ENCODE measurements around the gene EHMT2.

The EHMT2 gene

GRCh38 chr6:31901415-31901952, 4.0 kb upstream of the EHMT2 start:
- H3K27ac ChIP-seq, result peak overlapping the region; percentile 90
- TF ChIP-seq, protein P1, sequence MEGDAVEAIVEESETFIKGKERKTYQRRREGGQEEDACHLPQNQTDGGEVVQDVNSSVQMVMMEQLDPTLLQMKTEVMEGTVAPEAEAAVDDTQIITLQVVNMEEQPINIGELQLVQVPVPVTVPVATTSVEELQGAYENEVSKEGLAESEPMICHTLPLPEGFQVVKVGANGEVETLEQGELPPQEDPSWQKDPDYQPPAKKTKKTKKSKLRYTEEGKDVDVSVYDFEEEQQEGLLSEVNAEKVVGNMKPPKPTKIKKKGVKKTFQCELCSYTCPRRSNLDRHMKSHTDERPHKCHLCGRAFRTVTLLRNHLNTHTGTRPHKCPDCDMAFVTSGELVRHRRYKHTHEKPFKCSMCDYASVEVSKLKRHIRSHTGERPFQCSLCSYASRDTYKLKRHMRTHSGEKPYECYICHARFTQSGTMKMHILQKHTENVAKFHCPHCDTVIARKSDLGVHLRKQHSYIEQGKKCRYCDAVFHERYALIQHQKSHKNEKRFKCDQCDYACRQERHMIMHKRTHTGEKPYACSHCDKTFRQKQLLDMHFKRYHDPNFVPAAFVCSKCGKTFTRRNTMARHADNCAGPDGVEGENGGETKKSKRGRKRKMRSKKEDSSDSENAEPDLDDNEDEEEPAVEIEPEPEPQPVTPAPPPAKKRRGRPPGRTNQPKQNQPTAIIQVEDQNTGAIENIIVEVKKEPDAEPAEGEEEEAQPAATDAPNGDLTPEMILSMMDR (conservative IDR thresholded peaks at IDR 0.05; ENCODE audit: low read depth), result no peak
- CTCF ChIA-PET, result no interaction called here
- POLR2A ChIA-PET (ENCODE audit: low non-redundant PET), result interaction anchor here (1.5 kb wide), 1 partner anchor 44 kb away, joined by 8 read pairs; the partner anchor contains the start of gene CFB
- peak; percentile 48 for DNase-seq (ENCODE audit: low spot score)

GRCh38 chr6:31900917-31901414, 3.5 kb upstream of the EHMT2 start:
- TF ChIP-seq, protein P1 (conservative IDR thresholded peaks at IDR 0.05; ENCODE audit: low read depth), result no peak
- H3K27ac ChIP-seq, result peak overlapping the region; percentile 90
- no peak for DNase-seq (ENCODE audit: low spot score)
- POLR2A ChIA-PET (ENCODE audit: low non-redundant PET), result no interaction called here
- CTCF ChIA-PET, result interaction anchor here (0.5 to 0.6 kb wide), 2 partner anchors 50 to 74 kb away, joined by 3 read pairs; no protein-coding TSS in a partner anchor

DNA sequence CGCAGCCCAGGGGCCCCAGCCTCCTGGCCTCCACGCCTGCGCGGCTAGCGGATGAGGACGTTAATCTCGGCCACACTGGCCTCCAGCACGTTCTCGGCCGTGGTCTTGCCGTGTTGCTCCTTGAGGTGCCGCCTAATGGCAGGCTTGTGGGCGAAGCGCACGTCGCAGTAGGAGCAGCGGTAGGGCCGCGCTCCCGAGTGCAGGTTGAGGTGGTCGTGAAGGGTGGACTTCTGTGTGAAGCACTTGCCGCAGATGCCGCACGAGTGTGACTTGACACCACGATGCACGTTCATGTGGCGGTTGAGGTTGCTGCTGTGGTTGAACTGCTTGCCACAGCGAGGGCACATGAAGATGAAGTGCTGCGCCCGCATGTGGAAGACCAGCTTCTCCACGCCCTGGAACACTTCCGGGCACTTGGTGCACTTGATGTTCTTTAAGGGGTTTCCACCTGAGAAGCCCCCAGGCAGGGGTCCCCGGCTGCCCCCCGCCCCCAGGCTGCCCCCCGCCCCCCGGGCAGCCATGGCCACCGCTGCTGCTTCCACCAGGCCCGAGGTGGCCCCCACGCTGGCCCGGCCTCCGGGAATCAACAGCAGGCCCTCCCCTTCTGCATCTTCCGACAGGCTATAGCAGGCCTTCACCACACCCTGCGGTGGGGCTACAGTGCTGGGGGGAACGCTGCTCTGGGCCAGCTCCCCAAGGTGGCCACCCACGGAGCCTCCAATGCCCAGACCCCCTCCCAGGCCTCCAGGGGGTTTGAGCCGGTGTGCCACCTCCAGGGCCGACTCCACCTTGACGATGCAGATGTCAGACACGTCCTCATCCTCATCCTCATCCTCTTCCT, 2.6 kb upstream of the EHMT2 start:
- POLR2A ChIA-PET (ENCODE audit: low non-redundant PET), result no interaction called here
- CTCF ChIA-PET, result interaction anchor here (0.5 to 0.6 kb wide), 2 partner anchors 51 to 75 kb away, joined by 3 read pairs; no protein-coding TSS in a partner anchor
- H3K27ac ChIP-seq, result peak overlapping the region; percentile 90
- no peak for DNase-seq (ENCODE audit: low spot score)
- TF ChIP-seq, protein P1 (conservative IDR thresholded peaks at IDR 0.05; ENCODE audit: low read depth), result no peak

GRCh38 chr6:31899215-31899614, 1.7 kb upstream of the EHMT2 start:
- TF ChIP-seq, protein P1 (conservative IDR thresholded peaks at IDR 0.05; ENCODE audit: low read depth), result no peak
- DNase-seq (ENCODE audit: low spot score), result no peak
- CTCF ChIA-PET, result no interaction called here
- H3K27ac ChIP-seq, result peak overlapping the region; percentile 90; the same call in 1 of the 2 replicates
- POLR2A ChIA-PET (ENCODE audit: low non-redundant PET), result no interaction called here

GRCh38 chr6:31898383-31899011, 999 bp upstream of the EHMT2 start:
- H3K27ac ChIP-seq, result peak overlapping the region; percentile 84
- peak; percentile 51 for DNase-seq (ENCODE audit: low spot score)
- ChIA-PET CTCF (interaction anchor here (0.7 to 1.4 kb wide), 4 partner anchors 52 to 151 kb away, joined by 3 to 5 read pairs (median 4); no protein-coding TSS in a partner anchor), POLR2A (ENCODE audit: low non-redundant PET) (interaction anchor here (0.8 kb wide), 1 partner anchor 47 kb away, joined by 7 read pairs; no protein-coding TSS in a partner anchor)
- TF ChIP-seq, protein P1 (conservative IDR thresholded peaks at IDR 0.05; ENCODE audit: low read depth), result no peak
